HG03135 (cell line): ENCODE results near the gene HSPA4L.

Source experiments
- ATAC-seq: cut with Tn5 transposase; IDR thresholded peaks from one replicate; pipeline ENCODE4 v1.9.1; 2021; ENCODE audit warnings: mild to moderate bottlenecking, moderate library complexity; ENCODE audit not compliant: unreplicated experiment

Gene HSPA4L

GRCh38 chr4:127783026-127783769 is 1.1 kb downstream of the HSPA4L start:
- ATAC-seq: peak; percentile 7

- no peak for ATAC-seq
Measured at GRCh38 chr4:127783955-127784770, 2.0 kb downstream of the HSPA4L start.

GRCh38 chr4:127788517-127788916 is 6.4 kb downstream of the HSPA4L start:
- ATAC-seq: no peak

- no peak for ATAC-seq
Measured at GRCh38 chr4:127791391-127791790, 9.3 kb downstream of the HSPA4L start.

- no peak for ATAC-seq
Measured at GRCh38 chr4:127793528-127793927, 11.4 kb downstream of the HSPA4L start.

GRCh38 chr4:127799711-127800110 is 17.6 kb downstream of the HSPA4L start:
- ATAC-seq: no peak

- ATAC-seq: no peak
Measured at GRCh38 chr4:127809173-127809800, 27.2 kb downstream of the HSPA4L start.

GRCh38 chr4:127810551-127810950 is 28.4 kb downstream of the HSPA4L start:
- ATAC-seq: no peak

GRCh38 chr4:127822430-127822829 is 40.3 kb downstream of the HSPA4L start:
- no peak for ATAC-seq

- no peak for ATAC-seq
Measured at GRCh38 chr4:127828121-127828520, 46.0 kb downstream of the HSPA4L start.

- ATAC-seq: peak; percentile 71
Measured at GRCh38 chr4:127829014-127829413, 46.9 kb downstream of the HSPA4L start.

GRCh38 chr4:127832585-127832984 is 50.5 kb downstream of the HSPA4L start:
- peak; percentile 81 for ATAC-seq

GRCh38 chr4:127843704-127844600 is 61.8 kb downstream of the HSPA4L start:
- no peak for ATAC-seq

- no peak for ATAC-seq
Measured at GRCh38 chr4:127844601-127845116, 62.5 kb downstream of the HSPA4L start.

GRCh38 chr4:127846061-127846460 is 63.9 kb downstream of the HSPA4L start:
- ATAC-seq: no peak

- ATAC-seq: no peak
Measured at GRCh38 chr4:127846765-127847164, 64.6 kb downstream of the HSPA4L start.

GRCh38 chr4:127849505-127850234 is 67.5 kb downstream of the HSPA4L start:
- ATAC-seq: no peak

GRCh38 chr4:127852661-127853060 is 70.5 kb downstream of the HSPA4L start:
- no peak for ATAC-seq

- no peak for ATAC-seq
Measured at GRCh38 chr4:127856196-127856812, 74.2 kb downstream of the HSPA4L start.
